Prostate gland (tissue), 2 donors: ENCODE measurements around the gene SRP19.

ENCODE experiments used
- POLR2A ChIP-seq: fragments of 450-650 bp; IDR thresholded peaks from one replicate; pipeline ENCODE4 v1.6.1; 2016; ENCODE audit warnings: antibody characterized with exemption, mild to moderate bottlenecking
- TF ChIP-seq, protein P1 (sequence below), 4 experiments: fragments of 200-600 bp in 2 of 4; fragments of 450-650 bp in 2 of 4; sonication (generic) in 2 of 4; IDR thresholded peaks; 1 replicate in 3 of 4; 2 replicates in 1 of 4; pipeline ENCODE4 v1.5.1; 2016 to 2019; ENCODE audit warnings: antibody characterized with exemption in 4 of 4, mild to moderate bottlenecking in 2 of 4, moderate library complexity in 2 of 4

DNA sequence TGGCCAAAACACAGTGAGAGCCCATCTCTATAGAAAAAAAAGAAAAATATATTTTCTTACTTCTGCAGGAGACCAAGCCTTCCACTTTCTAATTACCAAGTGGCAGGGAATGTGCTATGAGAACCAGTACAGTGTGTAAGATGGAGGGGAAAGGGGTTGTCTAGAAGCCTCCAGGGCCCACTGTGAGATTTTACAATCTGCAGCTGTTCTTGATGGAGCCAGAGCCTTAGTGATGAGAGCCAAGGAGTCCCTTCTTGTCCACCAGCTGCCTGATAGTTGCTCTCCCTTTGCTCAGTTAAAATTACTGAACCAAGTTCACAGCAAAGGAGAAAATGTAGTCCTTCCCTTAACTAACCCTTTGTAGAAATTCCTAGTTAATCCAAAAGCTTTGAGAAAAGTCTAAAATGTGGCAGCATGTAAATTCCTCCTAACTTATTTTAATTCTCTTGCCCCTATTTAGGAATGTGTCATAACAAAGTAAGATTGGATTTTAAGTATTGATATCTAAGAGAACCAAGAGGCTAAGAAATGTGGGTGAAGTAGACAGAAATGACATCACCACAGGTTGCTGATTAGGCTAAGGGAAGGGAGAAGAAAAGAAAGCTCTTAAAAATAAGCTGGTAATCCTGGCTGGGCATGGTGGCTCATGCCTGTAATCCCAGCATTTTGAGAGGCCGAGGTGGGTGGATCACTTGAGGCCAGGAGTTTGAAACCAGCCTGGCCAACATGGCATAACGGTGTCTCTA lies 19.3 kb downstream of the SRP19 start:
- TF ChIP-seq, protein P1, sequence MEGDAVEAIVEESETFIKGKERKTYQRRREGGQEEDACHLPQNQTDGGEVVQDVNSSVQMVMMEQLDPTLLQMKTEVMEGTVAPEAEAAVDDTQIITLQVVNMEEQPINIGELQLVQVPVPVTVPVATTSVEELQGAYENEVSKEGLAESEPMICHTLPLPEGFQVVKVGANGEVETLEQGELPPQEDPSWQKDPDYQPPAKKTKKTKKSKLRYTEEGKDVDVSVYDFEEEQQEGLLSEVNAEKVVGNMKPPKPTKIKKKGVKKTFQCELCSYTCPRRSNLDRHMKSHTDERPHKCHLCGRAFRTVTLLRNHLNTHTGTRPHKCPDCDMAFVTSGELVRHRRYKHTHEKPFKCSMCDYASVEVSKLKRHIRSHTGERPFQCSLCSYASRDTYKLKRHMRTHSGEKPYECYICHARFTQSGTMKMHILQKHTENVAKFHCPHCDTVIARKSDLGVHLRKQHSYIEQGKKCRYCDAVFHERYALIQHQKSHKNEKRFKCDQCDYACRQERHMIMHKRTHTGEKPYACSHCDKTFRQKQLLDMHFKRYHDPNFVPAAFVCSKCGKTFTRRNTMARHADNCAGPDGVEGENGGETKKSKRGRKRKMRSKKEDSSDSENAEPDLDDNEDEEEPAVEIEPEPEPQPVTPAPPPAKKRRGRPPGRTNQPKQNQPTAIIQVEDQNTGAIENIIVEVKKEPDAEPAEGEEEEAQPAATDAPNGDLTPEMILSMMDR (IDR thresholded peaks at IDR 0.05): no peak
- TF ChIP-seq POLR2A: no peak
